Mucosa of gallbladder (tissue), 1 donor: ENCODE results near the gene DPYSL4. TPM values are rescaled to one million over a fixed set of nuclear protein-coding genes. Genes with fewer than 3 reads are reported as not detected.
"Not testable (repeated sequence)": the region's sequence is repeated elsewhere in the genome, so short reads cannot be mapped to it uniquely, and the experiment has no call there.

Experiments
- DNase-seq: peaks from one replicate; pipeline ENCODE4 v3.0.0-alpha.2; 2020; ENCODE audit warnings: low spot score
- total RNA-seq: library from RNA; stranded (reverse); gene quantifications from one replicate; pipeline ENCODE4 v1.2.1, GENCODE V29; 2021
- donor health status: DM: no; HTN: no; CAD: no.

Gene DPYSL4
- total RNA-seq, 1 donor from 2014 or later: 0.81 TPM

DNA sequence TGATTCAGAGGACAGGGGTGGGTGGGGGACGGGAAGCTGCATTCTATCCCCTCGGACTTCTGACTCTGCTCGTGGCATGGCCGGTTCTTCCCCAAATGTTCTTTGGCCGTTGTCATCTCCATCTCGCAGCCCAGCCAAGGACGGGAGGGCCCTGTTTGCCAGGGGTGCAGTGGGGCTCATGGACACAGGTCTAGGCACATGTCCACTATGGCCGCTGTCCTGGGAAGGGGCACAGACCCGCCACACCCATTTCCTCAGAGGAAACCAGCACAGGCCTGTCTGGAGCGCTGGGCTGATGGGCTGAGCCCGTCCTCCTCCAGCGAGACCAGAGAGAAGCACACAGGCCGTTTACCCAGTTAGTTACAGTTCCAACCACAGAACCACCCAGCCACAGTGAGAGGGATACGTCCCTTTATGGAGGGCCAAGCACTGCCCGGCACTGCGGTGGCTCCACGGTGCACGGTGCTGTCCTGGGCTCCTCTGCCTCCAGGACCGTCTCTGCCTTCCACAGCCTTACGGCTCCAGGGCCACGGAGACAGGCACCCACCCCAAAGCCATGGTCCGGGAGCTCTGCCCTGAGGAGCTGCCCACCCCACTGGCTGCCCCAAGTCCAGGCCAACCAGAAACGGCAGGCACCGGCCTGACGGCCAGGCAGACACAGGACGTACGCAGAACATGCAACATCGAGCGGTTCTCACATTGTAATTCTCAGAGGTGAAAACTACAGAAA, 20.2 kb downstream of the DPYSL4 start:
- DNase-seq: no peak

DNA sequence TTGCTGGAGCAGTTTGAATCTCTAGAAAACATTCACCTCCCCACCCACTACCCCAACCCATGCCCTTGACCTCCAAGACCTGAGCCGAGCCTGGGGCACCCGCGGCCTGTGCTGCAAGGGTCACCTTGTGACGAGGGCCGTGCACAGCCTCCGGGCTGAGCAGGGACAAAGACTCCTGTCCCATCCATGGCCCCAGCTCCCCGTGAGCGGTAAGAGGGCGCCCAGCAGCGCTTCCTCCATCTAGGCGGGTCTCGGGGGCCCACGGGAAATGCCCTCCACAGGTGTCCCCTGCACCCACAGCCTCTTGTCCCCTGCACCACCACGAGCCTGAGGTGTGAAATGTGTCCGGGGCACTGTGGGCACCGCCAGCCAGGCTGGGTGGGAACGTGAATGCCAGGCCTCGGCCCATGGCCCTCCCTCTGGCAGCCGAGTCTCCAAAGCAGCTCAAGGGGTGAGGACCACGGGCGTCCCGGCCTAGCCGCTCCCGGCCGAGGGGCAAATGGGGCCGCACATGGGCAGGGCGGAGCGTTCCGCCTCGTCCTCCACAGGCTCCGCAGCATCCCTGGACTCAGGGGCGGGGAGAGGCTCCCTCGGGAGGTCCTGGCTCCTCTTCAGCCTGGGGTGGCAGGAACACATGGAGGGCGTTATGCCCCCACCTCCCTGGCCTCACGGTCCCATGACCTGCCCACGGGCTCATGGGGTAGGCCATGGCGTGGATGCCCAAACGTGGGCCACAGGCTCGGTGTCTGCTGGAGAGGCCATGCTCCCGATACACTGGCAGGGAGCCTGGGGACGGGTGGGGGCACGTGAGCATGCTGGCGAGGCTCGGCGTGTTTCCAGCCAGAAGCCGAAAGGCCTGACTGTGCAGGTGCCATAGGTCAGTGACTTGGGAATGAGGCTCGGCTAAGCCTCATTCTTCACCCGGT, 21.1 kb downstream of the DPYSL4 start:
- DNase-seq: no peak

DNA sequence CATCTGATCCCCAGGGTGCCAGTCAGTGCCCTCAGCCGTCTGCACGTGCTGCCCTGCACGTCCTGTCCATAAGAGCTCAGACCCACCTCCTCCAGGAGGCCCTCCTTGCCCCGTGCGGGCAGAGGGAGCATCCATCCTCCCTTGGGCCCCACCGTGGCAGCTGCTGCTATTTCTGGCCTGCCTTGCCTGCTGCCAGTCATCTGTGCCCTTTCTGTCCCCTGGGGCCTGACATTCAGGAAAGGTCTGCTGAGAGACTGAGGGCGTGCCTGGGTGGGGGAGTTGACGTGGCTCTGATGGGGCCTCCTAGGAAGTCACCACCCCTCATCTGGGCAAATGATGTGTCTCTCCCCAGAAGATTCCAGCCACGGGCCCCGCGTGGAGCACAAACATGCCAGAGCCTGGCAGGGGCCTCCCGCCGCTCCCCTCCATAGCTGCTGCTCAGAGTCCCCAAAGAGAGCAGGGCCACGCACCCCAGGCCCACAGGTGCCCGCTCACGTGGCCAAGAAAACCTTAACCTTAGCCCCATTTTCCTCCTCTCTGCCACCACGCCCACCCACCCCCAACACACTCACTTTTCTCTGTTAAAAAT, 21.8 kb downstream of the DPYSL4 start:
- DNase-seq: no peak

DNA sequence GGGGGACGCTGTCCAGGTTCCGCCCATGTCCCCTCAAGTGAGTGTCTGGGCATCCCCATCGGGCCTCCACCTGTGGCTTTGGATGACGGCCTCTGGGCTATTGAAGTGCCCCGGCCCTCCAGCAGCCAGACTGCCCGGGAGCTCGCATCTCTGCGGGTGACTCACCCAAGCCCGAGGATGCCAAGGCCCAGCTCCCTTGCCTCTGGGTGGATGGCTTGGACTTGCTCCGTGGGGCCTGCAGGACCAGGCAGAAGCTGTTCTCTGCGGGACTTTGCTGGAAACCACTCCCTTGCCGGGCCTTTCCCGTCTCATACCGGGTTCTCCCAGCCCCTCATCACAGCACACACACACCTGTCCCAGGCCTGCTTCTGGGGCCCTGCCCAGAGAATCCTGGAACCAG, 22.4 kb downstream of the DPYSL4 start:
- no peak for DNase-seq

DNA sequence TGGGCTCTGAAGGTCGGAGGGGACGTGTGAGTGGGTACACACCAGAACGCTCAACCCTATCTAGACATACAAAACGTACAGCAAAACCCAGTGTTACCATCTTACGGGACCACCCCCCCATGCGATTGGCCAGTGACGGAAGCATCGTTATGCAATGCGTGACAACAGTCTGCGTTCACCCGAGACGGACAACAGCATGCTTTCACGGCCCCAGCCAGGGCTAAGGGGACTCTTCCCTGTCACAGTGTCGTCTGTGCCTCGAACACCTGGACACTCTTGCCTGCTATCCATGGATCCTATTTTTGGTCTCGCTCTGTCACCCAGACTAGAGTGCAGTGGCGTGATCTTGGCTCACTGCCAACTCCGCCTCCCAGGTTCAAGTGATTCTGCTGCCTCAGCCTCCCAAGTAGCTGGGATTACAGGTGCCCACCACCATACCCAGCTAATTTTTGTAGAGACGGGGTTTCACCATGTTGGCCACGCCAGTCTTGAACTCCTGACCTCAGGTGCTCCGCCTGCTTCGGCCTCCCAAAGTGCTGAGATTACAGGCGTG, 23.3 kb downstream of the DPYSL4 start:
- DNase-seq: no peak

DNA sequence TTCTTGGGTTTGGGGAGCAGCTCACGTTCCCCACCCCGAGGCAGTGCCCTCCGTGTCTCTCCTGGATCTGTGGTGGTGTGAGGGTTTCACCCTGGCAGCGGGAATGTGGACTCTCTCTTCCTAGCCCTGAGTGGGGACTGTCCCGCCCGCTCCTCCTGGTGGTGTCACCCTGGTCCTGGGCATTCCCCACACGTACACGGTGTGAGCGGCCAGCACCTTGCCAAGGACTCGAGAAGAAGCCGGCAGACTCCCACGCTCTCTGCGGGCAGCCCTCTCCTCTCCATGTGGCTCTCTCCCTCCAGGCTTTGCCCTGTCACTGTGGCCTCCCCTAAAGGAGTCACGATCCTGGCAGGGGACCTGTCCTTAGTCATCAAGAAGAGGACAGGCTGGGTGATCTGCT, 24.0 kb downstream of the DPYSL4 start:
- no peak for DNase-seq

DNA sequence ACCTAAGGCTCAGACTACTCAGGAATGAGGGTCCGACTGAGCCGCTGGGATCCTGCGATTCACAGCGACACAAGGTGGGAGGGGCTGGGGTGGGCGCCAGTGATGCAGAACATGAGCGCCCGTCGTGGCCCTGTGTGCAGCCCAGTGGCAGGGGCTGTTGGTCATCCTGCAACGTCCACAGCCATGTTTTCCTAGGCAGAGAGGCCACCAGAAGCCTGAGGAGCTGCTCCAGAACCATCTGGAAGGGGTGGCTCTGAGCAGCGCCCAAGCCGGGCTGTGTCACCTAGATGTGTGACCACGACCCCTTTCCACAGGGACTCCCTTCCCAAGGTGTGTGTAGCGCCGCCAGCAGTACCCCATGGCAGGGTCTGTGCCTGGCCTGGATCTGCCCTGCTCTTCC, 24.5 kb downstream of the DPYSL4 start:
- no peak for DNase-seq

DNA sequence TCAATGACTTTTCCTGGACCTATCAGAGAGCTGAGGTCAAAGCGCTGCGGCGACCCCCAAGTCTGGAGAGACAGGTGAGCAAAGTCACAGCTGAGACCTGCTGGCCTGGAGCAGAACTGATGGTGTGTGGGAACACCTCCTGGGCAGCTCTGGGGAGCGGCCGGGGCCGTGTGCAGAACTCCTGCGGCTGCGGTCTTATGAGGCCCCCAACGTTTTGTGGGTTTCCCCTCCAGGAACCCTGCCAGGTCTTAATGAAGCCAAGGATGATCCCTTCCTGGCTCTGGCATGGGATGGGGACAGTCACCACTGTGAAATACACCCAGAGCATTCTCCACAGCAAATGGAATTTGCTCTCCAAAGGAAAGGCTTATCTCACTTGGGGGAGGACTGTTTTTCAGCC, 26.1 kb downstream of the DPYSL4 start:
- no peak for DNase-seq

DNA sequence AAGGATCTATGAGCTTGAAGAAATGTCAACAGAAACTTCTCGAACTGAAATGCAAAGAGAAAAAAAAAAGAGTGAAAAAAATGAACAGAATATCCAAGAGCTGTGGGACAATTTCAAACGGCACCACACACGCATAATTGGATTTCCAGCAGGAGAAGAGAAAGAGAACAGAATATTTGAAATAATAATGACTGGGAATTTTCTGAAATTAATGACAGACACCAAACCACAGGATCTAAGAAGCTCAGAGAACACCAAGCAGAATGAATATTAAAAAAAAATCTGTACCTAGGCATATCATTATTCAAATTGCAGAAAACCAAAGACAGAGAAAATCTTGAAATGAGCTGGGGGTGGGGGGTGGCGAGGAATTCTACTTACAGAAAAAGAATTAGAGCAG, 27.2 kb downstream of the DPYSL4 start:
- DNase-seq: no peak

DNA sequence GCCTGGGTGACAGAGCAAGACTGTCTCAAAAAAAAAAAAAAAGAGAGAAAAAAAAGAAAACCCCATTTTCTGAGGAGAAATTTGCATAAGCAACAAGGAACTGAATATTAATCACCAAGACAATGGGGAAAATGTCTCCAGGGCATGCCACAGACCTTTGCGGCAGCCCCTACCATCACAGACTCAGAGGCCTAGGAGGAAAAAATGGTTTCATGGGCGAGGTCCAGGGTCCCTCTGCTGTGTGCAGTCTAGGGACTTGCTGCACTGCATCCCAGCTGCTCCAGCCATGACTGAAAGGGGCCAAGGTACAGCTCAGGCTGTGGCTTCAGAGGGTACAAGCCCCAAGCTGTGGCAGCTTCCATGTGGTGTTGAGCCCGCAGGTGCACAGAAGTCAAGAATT, 29.7 kb downstream of the DPYSL4 start:
- DNase-seq: not testable (repeated sequence)

DNA sequence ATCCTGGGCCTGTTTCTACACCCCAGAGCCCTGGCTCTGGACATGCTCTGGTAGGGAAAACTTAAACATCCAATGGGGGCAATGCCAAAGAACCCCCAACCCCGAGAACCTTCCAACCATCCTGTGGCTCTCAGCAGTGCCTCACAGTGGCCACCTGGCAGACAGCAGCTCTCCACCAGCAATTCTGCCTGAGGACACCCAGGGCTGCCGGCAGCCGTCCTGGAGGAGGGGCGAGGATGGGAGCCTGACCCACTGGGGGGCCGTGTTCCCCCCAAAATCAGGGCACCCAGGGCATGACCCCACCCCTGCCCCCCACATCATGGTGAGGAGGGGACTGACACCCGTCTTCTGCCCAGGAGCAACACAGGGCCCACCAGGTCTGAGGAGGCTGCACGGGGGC, 32.7 kb downstream of the DPYSL4 start:
- DNase-seq: no peak

DNA sequence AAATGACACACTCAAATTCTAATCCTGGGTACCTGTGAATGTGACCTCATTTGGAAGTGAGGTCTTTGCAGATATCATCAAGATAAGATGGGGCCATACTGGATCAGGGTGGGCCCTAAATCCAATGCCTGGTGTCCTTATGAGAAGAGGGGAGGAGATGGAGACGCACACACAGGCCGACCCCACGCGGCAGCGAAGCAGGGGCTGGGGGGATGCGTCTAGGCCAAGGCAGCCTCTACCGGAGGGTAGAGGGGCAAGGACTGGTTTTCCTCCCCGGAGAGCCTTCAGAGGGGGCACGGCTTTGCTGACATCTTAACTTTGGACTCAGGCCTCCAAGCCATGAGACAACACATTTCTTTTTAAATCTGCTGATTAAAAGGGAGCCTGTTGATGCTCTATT, 33.3 kb downstream of the DPYSL4 start:
- no peak for DNase-seq

DNA sequence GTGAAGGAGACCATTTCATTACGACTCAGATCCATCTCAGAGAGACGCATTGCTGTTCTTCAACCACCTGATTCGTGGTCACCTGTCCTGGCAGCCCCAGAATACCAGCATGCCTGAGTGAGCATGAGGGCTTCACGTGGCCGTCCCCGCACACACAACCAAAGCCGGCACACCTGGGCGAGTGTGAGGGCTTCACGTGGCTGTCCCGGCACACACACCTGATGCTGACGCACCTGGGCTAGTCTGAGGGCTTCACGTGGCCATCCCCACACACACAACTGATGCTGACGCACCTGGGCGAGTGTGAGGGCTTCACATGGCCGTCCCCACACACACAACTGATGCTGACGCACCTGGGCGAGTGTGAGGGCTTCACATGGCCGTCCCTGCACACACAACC, 34.2 kb downstream of the DPYSL4 start:
- not testable (repeated sequence) for DNase-seq

DNA sequence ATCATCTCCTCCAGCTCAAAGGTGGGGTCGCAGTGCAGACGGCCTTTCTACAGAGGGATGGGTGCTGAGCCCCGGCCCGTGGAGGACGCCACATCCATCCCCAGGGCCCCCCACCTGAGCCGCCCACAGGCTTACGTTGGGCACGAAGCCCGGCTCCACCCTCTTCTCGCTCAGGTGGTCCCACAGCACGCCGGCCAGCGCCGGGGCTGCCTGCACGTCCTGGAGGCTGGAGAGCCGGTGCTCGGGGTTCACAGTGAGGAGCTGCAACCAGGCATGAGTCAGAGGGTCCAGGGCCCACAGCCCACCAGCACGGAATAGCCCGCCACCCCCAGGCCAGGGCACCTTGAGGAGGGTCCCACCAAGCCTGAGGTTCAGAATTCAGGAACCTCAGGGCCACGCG, 36.0 kb downstream of the DPYSL4 start:
- no peak for DNase-seq

DNA sequence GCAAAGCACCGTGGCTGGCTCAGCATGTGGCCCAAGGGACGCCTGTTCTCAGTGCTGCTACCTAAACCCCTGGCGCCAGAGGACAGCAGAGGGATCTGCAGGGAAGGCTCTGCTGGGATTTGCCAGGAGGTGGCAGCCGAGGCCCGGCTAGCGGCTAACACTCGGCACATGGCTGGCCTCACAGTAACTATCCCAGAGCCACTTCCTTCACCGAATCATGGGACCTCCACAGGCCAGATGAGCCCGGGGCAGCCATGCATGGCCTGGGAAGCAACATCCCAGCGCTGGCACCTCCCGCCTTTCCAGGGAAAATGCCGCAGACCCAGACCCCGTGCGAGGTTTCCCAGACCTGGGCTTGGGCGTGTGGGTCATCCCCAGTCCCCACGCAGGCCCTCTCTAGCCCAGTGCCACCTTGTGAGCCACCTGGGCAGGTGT, 36.4 kb downstream of the DPYSL4 start:
- DNase-seq: peak; percentile 78

DNA sequence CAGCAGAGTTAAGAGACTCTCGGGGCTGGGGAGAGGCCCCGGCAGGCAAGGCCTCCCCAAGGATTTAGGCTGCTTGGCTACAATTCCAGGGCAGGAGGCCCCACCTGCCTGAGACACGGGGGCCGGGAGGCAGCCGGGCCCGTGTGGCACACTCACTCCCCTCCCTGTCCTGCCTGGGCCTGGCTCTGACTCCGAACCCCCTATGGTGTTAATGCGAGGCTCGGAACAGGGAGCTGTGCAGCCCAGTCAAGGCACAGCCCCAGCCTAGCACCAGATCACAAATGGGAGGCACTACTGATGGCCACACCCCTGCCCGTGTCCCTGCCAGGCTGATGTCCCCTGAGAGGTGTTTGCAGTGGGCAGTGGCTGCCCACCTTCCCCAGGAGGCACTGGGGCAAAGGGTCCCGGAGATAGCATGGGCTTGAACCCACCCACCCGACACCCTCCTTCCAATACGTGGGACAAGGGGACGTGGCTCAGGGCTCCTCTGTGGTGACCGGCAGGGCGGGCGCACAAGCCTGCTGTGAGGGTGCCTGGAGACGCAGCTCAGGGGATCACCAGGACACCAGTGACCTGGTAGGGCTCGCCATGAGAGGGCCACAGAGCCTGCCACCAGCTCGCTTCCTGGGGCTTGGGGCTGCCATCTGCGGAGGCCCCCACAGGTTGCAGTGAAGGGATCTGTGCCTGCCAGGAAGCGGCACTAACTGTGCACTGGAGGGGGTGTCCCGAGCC, 37.0 kb downstream of the DPYSL4 start:
- no peak for DNase-seq

DNA sequence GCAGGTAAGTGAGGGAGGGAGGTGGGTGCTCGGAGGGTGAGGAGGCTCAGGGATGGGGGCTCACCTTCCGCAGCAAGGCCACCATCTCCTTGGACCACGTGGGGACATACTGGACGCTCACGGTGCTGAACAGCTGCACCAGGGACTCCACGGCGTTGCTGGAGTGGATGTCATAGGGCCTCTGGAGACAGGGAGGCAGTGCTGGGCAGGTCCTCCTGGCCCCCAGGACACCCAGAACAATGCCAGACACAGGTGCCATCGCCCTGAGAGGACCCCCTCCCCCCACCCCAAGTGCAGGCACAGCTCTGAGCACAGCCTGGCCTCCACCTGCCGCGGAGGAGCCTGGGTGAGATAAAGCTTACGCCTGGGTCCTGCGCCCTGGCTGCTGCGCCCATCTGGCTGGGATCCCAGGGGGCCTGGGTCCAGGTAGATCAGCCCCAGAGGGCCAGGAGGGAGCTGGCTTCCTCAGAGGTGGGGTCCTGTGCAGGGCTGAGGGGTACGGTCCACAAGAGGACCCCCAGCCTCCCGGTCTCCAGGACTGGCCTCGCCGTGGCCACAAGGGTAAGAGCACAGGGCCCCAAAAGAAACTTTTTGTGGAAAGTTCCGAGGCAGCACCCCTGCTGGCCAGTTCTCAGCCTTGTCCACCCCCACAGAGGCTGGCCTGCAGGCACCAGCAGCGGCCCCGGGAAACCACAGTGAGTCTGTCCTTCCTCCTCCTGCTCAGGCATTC, 37.8 kb downstream of the DPYSL4 start:
- no peak for DNase-seq

DNA sequence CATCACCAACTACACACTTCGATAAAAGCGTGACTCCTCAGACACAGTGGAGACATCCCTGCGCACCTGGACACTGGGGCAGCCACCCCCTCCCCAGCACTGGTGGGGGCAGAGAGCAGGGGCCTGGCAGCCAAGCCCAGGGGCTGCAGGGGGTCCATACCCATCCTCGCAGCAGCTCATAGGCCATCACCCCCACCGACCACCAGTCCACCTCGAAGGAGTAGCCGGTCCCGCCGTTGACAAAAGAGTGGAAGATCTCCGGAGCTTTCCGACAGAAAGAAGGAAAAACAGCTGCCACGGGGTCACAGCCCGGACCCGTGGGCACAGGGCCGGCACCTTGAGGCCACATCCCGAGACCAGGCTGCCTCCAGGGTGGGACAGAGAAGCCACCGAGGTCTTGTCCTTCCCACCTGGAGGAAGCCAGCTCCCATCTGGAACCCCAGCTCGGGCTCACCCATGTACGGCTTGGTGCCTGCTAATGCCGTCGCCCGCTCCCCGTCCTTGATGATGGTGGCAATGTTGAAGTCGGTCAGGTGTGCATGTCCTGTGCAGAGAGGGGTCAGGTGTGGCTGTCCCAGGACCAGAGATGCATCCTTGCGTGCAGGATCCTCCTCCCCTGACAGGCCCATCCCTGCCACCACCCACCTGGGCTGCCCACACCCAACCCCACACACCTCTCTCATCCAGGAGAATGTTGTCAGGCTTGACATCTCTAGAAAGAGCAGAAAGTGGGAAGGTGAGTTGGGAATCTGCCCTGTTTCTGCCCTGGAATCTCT, 38.5 kb downstream of the DPYSL4 start:
- DNase-seq: no peak

DNA sequence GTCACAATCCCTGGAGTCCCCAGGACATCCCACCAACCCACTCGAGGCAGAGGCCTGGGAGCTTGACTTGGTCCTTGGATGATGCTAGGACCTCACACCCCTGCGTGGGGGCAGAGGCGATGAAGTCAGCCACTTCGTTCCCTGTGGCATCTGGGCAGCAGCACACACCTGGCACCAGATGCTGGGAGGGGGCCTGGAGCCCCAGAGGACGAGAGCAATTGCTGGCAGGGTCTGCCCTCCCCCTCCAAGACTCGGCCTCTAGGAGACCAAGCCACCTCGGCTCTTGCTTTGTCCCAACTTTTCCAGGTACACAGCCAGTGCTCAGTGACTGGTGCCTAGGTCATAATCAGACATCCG, 39.1 kb downstream of the DPYSL4 start:
- no peak for DNase-seq
